ENCODE data around the gene ITGA3. TPM values are rescaled to one million over a fixed set of nuclear protein-coding genes. Genes with fewer than 3 reads are reported as not detected.

ITGA3 gene
- total RNA-seq, 1 experiment from 2014 or later: 14.7 TPM

- BruUV-seq (replicated peaks): no TSS peak
- Mint-ChIP-seq H3K4me3 (ENCODE audit: unreplicated experiment) (peak overlapping the region; percentile 95), H3K4me1 (ENCODE audit: low read depth, unreplicated experiment) (no peaks in the 10 kb centered on the region), H3K36me3 (ENCODE audit: insufficient read depth, unreplicated experiment) (no peaks in the 10 kb centered on the region), H3K9me3 (ENCODE audit: unreplicated experiment) (no peaks in the 10 kb centered on the region), H3K27ac (ENCODE audit: unreplicated experiment) (peak overlapping the region; percentile 84), H3K27me3 (ENCODE audit: insufficient read depth, unreplicated experiment) (no peaks in the 10 kb centered on the region)
- peak overlapping the region; percentile 72 for H3K4me3 ChIP-seq (ENCODE audit: low read depth, low read length)
- ChIA-PET POLR2A (interaction anchor here (0.7 kb wide), 1 partner anchor 218 kb away, joined by 3 read pairs; no protein-coding TSS in a partner anchor), CTCF (no interaction called here)
- TF ChIP-seq CTCF (IDR thresholded peaks at IDR 0.05; ENCODE audit: insufficient read depth in 1 of 2, low read depth in 1 of 2, low read length in 1 of 2, severe bottlenecking in 1 of 2, unreplicated experiment in 1 of 2): no peak
- no peaks in the 10 kb centered on the region for H3K9me3 ChIP-seq
- no peak for DNase-seq
- no peaks in the 10 kb centered on the region for H3K27me3 ChIP-seq (replicated peaks; ENCODE audit: control insufficient read depth, insufficient read depth, low read length)
- intact Hi-C loops (cut with micrococcal nuclease; ENCODE audit: unreplicated experiment): no loop called here
- H3K4me1 ChIP-seq: no peaks in the 10 kb centered on the region
- H3K36me3 ChIP-seq (ENCODE audit: control insufficient read depth, insufficient read depth, low read length): no peaks in the 10 kb centered on the region
Observed at GRCh38 chr17:50096092-50096491, 40.2 kb downstream of the ITGA3 start.

- H3K36me3 Mint-ChIP-seq (ENCODE audit: insufficient read depth, unreplicated experiment): no peaks in the 10 kb centered on the region
- ChIA-PET POLR2A (interaction anchor here (0.7 kb wide), 1 partner anchor 218 kb away, joined by 3 read pairs; no protein-coding TSS in a partner anchor), CTCF (no interaction called here)
- Histone ChIP-seq H3K4me1 (no peaks in the 10 kb centered on the region), H3K36me3 (ENCODE audit: control insufficient read depth, insufficient read depth, low read length) (no peaks in the 10 kb centered on the region), H3K27me3 (replicated peaks; ENCODE audit: control insufficient read depth, insufficient read depth, low read length) (no peaks in the 10 kb centered on the region), H3K4me3 (ENCODE audit: low read depth, low read length) (no peak overlapping the region), H3K9me3 (no peaks in the 10 kb centered on the region)
- TF ChIP-seq CTCF (IDR thresholded peaks at IDR 0.05; ENCODE audit: insufficient read depth in 1 of 2, low read depth in 1 of 2, low read length in 1 of 2, severe bottlenecking in 1 of 2, unreplicated experiment in 1 of 2): no peak
- intact Hi-C loops (cut with micrococcal nuclease; ENCODE audit: unreplicated experiment): no loop called here
- no peak overlapping the region for H3K27ac Mint-ChIP-seq (ENCODE audit: unreplicated experiment)
- H3K9me3 Mint-ChIP-seq (ENCODE audit: unreplicated experiment): no peaks in the 10 kb centered on the region
- BruUV-seq (replicated peaks): no TSS peak
- H3K27me3 Mint-ChIP-seq (ENCODE audit: insufficient read depth, unreplicated experiment): no peaks in the 10 kb centered on the region
- DNase-seq: no peak
- H3K4me3 Mint-ChIP-seq (ENCODE audit: unreplicated experiment): no peak overlapping the region
- no peaks in the 10 kb centered on the region for H3K4me1 Mint-ChIP-seq (ENCODE audit: low read depth, unreplicated experiment)
Observed at GRCh38 chr17:50096758-50097157, 40.8 kb downstream of the ITGA3 start.

- Mint-ChIP-seq H3K27ac (ENCODE audit: unreplicated experiment) (no peak overlapping the region), H3K4me3 (ENCODE audit: unreplicated experiment) (no peak overlapping the region), H3K4me1 (ENCODE audit: low read depth, unreplicated experiment) (no peaks in the 10 kb centered on the region), H3K36me3 (ENCODE audit: insufficient read depth, unreplicated experiment) (no peaks in the 10 kb centered on the region), H3K9me3 (ENCODE audit: unreplicated experiment) (no peaks in the 10 kb centered on the region), H3K27me3 (ENCODE audit: insufficient read depth, unreplicated experiment) (no peaks in the 10 kb centered on the region)
- H3K4me3 ChIP-seq (ENCODE audit: low read depth, low read length): no peak overlapping the region
- CTCF ChIA-PET: no interaction called here
- no peaks in the 10 kb centered on the region for H3K4me1 ChIP-seq
- TF ChIP-seq CTCF (IDR thresholded peaks at IDR 0.05; ENCODE audit: insufficient read depth in 1 of 2, low read depth in 1 of 2, low read length in 1 of 2, severe bottlenecking in 1 of 2, unreplicated experiment in 1 of 2): no peak
- POLR2A ChIA-PET: no interaction called here
- no peaks in the 10 kb centered on the region for H3K9me3 ChIP-seq
- BruUV-seq (replicated peaks): no TSS peak
- H3K27me3 ChIP-seq (replicated peaks; ENCODE audit: control insufficient read depth, insufficient read depth, low read length): no peaks in the 10 kb centered on the region
- intact Hi-C loops (cut with micrococcal nuclease; ENCODE audit: unreplicated experiment): no loop called here
- no peaks in the 10 kb centered on the region for H3K36me3 ChIP-seq (ENCODE audit: control insufficient read depth, insufficient read depth, low read length)
- DNase-seq: no peak
Observed at GRCh38 chr17:50097455-50097854, 41.5 kb downstream of the ITGA3 start.

Data from Caco-2 (cell line).